Non-pigmented ciliary epithelial cell (primary cell): ENCODE results near the gene PTS.

ENCODE experiments used
- DNase-seq: peaks from one replicate; pipeline ENCODE4 v3.0.0-alpha.2; 2010; ENCODE audit warnings: low read depth

PTS gene

DNA sequence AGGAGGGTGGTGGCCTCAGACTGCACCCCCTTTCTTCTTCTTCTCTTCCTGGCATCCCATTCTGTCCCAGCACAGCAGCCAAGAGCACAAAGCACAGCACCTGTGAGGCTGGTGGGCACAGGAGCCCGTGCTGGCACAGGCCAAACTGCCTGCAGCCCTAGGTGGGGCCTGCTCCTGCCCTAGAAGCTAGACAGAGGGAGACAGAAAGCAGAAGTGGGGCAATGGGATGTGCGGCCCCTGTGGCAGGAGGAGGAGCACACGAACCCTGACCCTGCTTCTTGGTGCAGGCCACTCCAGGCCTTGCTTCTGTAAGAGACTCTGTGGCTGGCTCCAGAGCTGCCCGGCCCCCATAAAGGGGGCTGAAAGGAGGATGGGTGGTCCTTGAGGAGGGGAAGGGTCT lies 3.9 kb upstream of the PTS start:
- DNase-seq: no peak

GRCh38 chr11:112223121-112223520 lies 3.1 kb upstream of the PTS start:
- DNase-seq: no peak

DNA sequence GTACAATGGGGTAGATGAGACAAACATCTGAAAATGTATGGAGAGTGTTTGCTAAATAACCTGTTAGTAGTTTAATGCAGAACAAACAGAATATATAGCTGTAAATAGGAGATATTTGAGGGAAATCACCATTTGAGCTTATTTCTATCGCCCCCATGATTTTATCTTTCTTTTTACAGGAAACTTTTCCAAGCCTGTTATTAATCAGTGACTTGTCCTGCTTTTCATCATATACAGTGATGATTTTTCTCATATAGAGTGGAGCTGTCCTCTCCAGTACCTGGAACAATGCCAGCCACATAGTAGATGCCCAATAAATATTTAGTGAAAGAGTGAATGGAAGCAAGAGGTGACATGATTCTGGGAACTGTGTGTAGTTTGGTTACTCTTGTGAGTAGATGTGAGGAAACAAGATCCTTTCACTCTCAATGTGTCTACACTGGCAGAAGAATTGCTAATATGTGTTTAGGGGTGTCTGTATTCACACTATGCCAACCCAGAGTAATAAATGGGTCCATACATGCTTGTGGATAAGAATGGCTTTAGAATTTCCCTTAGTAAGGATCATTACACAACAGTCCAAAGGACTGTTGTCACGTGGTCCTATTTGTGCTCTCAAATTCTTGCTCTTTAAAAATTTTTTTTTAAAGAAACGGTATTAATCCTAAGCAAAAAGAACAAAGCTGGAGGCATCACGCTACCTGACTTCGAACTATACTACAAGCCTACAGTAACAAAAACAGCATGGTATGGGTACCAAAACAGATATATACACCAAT lies 2.3 kb upstream of the PTS start:
- no peak for DNase-seq

DNA sequence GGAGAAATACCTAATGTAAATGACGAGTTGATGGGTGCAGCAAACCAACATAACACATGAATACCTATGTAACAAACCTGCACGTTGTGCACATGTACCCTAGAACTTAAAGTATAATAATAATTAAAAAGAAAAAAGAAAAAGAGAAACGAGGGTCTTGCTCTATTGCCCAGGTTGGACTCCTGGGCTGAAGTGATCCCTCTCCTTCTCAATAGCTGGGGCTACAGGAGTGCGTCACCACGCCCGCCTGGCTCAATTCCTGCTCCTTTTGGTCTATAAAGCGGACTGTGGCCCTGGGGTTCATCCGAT lies 521 bp upstream of the PTS start:
- DNase-seq: no peak

DNA sequence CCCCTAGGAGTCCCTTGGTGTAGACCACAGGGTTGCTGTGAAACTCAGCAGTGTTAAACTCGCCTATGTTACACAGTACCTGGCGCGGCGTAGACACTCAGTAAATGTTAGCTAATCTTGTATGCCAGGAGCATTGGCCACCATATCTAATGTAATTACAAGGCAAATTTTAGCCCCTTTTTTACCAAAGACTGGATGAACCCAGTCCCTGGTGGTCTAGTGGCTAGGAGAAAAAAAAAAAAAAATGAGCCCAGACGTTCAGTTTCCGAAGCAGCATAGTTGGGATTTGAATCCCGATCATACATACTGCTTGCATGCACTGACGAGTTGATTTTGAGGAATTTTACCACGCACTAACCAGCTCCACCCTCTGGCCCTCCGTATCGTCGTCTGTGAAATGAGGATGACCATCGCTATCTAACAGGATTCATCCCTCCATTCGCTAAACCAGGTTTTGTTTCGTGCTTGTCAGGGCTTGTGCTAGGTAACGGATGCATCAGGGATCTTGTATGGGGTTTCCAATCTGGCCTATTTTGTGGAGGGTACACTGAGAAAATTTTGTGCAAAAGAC lies 688 bp downstream of the PTS start:
- DNase-seq: no peak

DNA sequence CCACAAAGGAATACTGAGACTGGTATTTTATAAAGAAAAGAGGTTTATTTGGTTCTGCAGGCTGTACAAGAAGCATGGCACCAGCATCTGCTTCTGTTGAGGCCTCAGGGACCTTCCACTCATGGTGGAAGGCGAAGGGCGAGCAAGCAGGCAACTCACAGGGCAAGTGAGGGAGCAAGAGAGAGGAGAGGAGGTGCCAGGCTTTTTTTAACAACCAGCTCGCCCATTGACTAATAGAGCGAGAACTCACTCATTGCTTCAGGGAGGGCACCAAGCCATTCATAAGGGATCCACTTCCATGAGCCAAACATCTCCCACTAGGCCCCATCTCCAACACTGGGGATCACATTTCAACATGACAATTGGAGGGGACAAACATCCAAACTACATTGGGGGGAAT lies 1.2 kb downstream of the PTS start:
- no peak for DNase-seq

DNA sequence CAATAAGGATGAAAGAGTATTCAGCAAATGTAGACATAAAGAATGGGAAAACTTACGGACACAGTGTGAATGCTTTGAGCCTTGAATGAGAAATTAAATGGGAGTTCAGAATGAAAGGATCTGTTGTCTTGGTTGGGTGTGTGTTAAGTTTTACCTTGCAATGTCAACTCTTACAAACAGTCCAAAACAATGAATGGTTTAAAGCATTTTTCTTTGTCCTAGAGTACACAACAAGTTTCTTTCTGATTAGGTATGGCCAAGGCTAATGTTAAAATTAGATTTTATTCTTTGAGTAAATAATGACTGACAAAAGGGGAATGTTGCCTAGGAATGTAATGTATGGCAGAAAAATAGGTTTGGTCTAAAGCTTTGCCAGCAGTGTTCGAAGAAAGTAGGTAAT lies 2.5 kb downstream of the PTS start:
- DNase-seq: no peak

GRCh38 chr11:112229159-112229558 lies 2.9 kb downstream of the PTS start:
- DNase-seq: no peak

GRCh38 chr11:112229746-112230433 lies 3.7 kb downstream of the PTS start:
- peak; percentile 80 for DNase-seq

GRCh38 chr11:112231952-112232351 lies 5.7 kb downstream of the PTS start:
- DNase-seq: no peak

DNA sequence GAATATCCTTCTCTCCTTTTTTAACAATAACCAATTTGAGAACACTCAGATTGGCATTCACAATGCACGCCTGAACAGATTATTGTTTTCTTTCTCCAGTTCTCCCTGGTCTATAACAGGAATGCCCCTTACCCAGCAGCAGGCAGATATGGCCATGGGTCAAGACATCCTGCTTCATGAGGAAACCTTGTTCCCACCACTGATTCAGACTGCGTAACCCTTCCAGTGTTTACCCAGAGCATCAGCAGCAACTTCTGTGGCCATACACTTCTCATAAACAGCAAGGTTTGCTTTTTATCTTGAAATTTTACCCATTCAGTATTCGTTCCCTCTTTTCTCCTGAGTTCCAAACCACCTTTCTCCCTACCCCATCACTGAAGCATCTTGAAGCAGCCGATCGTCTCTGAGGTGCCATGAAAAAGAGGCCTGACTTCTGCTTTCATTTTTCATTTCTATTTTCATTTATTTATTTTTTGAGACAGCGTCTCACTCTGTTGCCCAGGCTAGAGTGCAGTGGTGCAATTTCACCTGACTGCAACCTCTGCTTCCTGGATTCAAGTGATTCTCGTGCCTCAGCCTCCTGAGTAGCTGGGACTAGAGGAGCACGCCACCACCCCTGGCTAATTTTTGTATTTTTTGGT lies 9.6 kb downstream of the PTS start:
- no peak for DNase-seq

- no peak for DNase-seq
These were observed 11.2 kb downstream of the PTS start for GRCh38 chr11:112237451-112237850.

DNA sequence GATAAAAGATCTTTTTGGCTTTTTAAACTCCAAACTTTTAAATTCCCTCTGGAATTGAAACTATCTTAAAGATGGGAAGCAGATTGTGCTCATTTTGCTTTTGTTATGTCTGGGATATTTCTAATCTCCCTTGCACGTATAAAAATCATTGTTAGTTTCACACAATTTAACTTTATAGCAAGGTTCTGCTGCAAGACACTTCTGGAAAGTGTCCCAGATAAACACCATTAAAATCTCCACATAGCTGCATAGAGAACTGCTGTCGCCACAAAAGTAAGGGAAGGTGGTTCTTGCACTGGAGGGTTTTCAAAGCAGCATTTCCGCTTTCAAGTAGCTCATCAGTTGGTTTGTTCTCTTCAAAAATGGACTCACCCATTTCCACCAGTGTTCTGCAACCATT lies 11.8 kb downstream of the PTS start:
- no peak for DNase-seq

- DNase-seq: peak; percentile 74
These were observed 15.3 kb downstream of the PTS start for GRCh38 chr11:112241486-112241885.

- no peak for DNase-seq
These were observed 21.0 kb downstream of the PTS start for GRCh38 chr11:112247201-112247600.

- DNase-seq: no peak
These were observed 22.0 kb downstream of the PTS start for GRCh38 chr11:112248201-112248600.

DNA sequence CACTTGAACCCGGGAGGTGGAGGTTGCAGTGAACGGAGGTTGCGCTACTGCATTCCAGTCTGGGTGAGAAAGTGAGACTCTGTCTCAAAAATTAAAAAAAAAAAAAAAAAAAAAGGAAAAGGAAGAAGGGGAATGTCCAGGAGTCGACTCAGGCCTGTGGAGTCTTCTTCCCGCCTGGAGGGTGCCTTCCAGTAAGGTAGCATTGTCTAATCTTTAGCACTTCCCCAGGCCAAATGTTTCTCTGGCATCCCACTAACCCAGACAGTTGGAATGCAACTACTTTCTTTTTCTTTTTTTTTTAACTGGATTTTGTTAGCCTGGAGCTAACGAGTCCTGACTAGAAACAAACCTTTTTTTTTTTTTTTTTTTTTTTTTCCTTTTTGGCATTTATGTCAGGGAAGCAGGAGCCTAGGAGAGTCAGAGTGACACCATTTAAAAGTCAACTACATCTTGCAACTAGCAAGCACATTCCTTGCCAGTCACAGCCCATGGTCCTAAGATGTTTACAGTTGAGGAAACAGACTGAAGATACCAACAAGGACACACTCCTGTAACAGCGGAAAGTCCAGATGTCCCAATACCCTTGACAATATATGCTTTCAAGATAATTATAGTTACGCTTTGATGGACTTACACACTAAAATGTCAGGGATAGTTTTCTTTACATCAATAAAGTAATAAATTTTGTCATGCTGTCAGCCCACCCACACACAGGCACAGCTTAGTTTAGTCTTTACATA lies 23.8 kb downstream of the PTS start:
- no peak for DNase-seq

- no peak for DNase-seq
These were observed 27.5 kb downstream of the PTS start for GRCh38 chr11:112253605-112254242.

DNA sequence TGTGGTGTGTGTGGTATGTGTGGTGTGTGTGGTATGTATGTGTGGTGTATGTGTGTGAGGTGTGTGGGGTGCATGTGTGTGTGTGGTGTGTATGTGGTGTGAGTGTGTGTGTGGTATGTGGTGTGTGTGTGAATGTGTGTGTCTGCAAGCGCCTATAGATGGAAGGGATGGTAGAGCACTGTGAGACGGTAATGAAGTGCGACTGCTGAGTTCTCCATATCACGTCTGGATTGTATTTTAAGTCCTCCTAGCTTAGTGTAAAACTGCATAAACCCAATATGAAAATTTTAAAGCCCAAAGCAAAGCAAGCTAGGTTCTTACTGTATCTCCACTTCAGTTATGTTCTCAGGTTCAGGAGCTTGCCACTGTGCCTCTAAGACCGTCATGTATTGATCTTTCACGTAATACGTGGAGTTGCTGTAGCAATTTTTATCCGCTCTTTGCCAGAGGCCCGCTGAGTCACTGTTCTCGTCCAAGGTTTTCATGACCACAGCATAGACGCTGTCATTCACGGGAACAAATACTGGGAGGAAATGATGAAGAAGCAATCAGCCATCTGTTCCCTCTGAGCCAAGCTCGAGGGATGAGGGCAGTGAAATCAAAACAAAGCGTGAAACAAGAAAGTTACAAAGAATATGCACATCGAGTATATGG lies 29.0 kb downstream of the PTS start:
- DNase-seq: peak; percentile 75

DNA sequence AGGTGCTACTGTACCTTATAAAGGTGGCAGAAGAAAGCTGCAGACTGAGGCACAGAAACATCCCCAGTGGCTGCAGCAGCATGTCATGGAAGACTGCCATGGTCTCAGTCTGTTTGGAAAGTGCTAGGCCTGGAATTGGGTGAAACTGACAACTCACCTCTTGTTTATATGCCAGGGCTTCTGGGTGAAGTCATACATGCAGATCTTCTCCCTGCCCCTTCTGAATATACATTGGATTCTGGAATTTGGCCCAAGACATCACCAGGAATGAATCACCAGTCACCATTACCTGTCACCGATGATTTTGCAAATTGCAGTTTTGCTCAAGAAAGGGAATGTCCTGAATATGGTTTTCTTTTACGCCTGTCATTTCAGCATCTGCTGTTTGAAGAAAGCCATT lies 34.3 kb downstream of the PTS start, which contains the start of gene PLET1:
Gene PLET1, minus strand, starts transcription at position 371 of the 400 bp plus-strand sequence. Its CDS starts 271 bp downstream, at position 100.
- DNase-seq: no peak
